SK-N-SH (cell line): ENCODE data around the gene ZDHHC14. TPM values are rescaled to one million over a fixed set of nuclear protein-coding genes. Genes with fewer than 3 reads are reported as not detected.

ENCODE experiments used
- CTCF ChIA-PET: fragments of 300-600, 350-600 bp; formaldehyde crosslinking; extraction: SDS; loops from one replicate; lab custom pipeline; 2021; lab: Yijun Ruan, JAX
- POLR2A ChIA-PET: fragments of 350-600 bp; sonication (Branson Sonifier 250); formaldehyde crosslinking; extraction: SDS; loops from one replicate; lab custom pipeline; 2020; ENCODE audit warnings: antibody characterized with exemption, inconsistent platforms; lab: Yijun Ruan, JAX
- DNase-seq: peaks from one replicate; pipeline ENCODE4 v3.0.0; 2012
- H2AFZ ChIP-seq: fragments of 200-600 bp; sonication (generic); 2 replicates; pipeline ENCODE4 v1.8.1; 2016; ENCODE audit warnings: antibody characterized with exemption, mild to moderate bottlenecking, low read depth
- H3F3A ChIP-seq: fragments of 200-600 bp; sonication (generic); replicated peaks from 2 replicates; pipeline ENCODE3; 2016; ENCODE audit warnings: antibody characterized with exemption, mild to moderate bottlenecking; ENCODE audit not compliant: insufficient read depth
- H3K27ac ChIP-seq, 2 experiments: fragments of 200-500 bp in 1 of 2; fragments of 200-600 bp in 1 of 2; sonication (Bioruptor generic) in 1 of 2; sonication (generic), shearing (Covaris generic) in 1 of 2; 2 replicates each; pipeline versions ENCODE4 v1.5.1 to v1.6.1; 2014 to 2016; ENCODE audit warnings: low read depth in 2 of 2, inconsistent platforms in 1 of 2, low read length in 1 of 2, mild to moderate bottlenecking in 1 of 2, mixed read lengths in 1 of 2
- H3K27me3 ChIP-seq: fragments of 200-600 bp; sonication (generic), shearing (Covaris generic); 2 replicates; pipeline ENCODE4 v1.6.1; 2016; ENCODE audit warnings: mixed run types; ENCODE audit not compliant: insufficient read depth
- H3K36me3 ChIP-seq, 2 experiments: fragments of 200-500 bp in 1 of 2; fragments of 200-600 bp in 1 of 2; sonication (Bioruptor generic) in 1 of 2; sonication (generic) in 1 of 2; replicated peaks in 1 of 2; 2 replicates each; pipeline versions ENCODE3 to v1.5.1; 2014 to 2016; ENCODE audit warnings: low read length in 1 of 2, mild to moderate bottlenecking in 1 of 2; ENCODE audit not compliant: insufficient read depth in 2 of 2, control insufficient read depth in 1 of 2
- H3K4me1 ChIP-seq, 2 experiments: fragments of 200-500 bp in 1 of 2; fragments of 200-600 bp in 1 of 2; sonication (Bioruptor generic) in 1 of 2; sonication (generic), shearing (Covaris generic) in 1 of 2; 2 replicates each; pipeline versions ENCODE4 v1.5.1 to v1.6.1; 2014 to 2016; ENCODE audit warnings: low read depth in 1 of 2, low read length in 1 of 2, mixed run types in 1 of 2; ENCODE audit not compliant: insufficient read depth in 2 of 2, control insufficient read depth in 1 of 2
- H3K4me2 ChIP-seq: fragments of 200-600 bp; sonication (generic), shearing (Covaris generic); 2 replicates; pipeline ENCODE4 v1.6.1; 2017; ENCODE audit warnings: mixed run types
- H3K4me3 ChIP-seq, 2 experiments: fragments of 200-500 bp in 1 of 2; fragments of 200-600 bp in 1 of 2; sonication (Bioruptor generic) in 1 of 2; sonication (generic), shearing (Covaris generic) in 1 of 2; 2 replicates each; pipeline versions ENCODE4 v1.5.1 to v1.8.1; 2014 to 2016; ENCODE audit warnings: low read depth in 2 of 2, inconsistent platforms in 1 of 2, low read length in 1 of 2, mild to moderate bottlenecking in 1 of 2, mixed read lengths in 1 of 2, moderate library complexity in 1 of 2
- H3K79me2 ChIP-seq: fragments of 200-600 bp; sonication (generic); 2 replicates; pipeline ENCODE4 v1.8.1; 2017; ENCODE audit warnings: mild to moderate bottlenecking; ENCODE audit not compliant: insufficient read depth
- H3K9ac ChIP-seq: fragments of 200-600 bp; sonication (generic); 2 replicates; pipeline ENCODE4 v1.6.1; 2017; ENCODE audit warnings: mixed run types
- H3K9me2 ChIP-seq: fragments of 200-600 bp; sonication (generic); 2 replicates; pipeline ENCODE4 v1.6.1; 2017; ENCODE audit warnings: mixed run types
- H3K9me3 ChIP-seq: fragments of 200-600 bp; sonication (generic); 2 replicates; pipeline ENCODE4 v1.6.1; 2017; ENCODE audit warnings: mixed run types, mild to moderate bottlenecking, moderate library complexity
- H4K20me1 ChIP-seq: fragments of 200-600 bp; sonication (generic); 2 replicates; pipeline ENCODE4 v1.6.1; 2017; ENCODE audit warnings: mild to moderate bottlenecking, mixed run types; ENCODE audit not compliant: insufficient read depth
- FOXM1 ChIP-seq: IDR thresholded peaks from 2 replicates; pipeline ENCODE4 v1.4.0; 2012; ENCODE audit warnings: low read depth, mild to moderate bottlenecking
- NFIC ChIP-seq: IDR thresholded peaks from 2 replicates; pipeline ENCODE4 v1.4.0; 2012; ENCODE audit warnings: borderline replicate concordance
- RCOR1 ChIP-seq: fragments of 150-350 bp; IDR thresholded peaks from 2 replicates; pipeline ENCODE4 v1.6.1; 2017; ENCODE audit warnings: antibody characterized with exemption, low read length
- TAF1 ChIP-seq: IDR thresholded peaks from 2 replicates; pipeline ENCODE4 v1.6.1; 2012; ENCODE audit warnings: low read depth, mild to moderate bottlenecking, low read length, moderate library complexity, borderline replicate concordance
- TCF12 ChIP-seq: IDR thresholded peaks from 2 replicates; pipeline ENCODE4 v1.4.0; 2012
- USF2 ChIP-seq: fragments of 150-350 bp; IDR thresholded peaks from 2 replicates; pipeline ENCODE4 v1.6.1; 2017; ENCODE audit warnings: antibody characterized with exemption, low read length, low read depth, borderline replicate concordance
- WGBS: methylation state at CpG from one replicate; pipeline ENCODE4 v1.1.6; 2017; ENCODE audit warnings: low lambda C conversion rate; 5-methylcytosine and 5-hydroxymethylcytosine counted together
- polyA plus RNA-seq, 3 experiments: library from polyadenylated mRNA; depleted of rRNA; stranded (reverse); fragments of >200 nt; gene quantifications; 2 replicates each; pipeline ENCODE4 v1.2.3, GENCODE V29; 2012
- TF ChIP-seq, protein P1 (sequence below): IDR thresholded peaks from 2 replicates; pipeline ENCODE4 v1.4.0; 2012; ENCODE audit warnings: low read depth, borderline replicate concordance
- TF ChIP-seq, protein P2 (sequence below): fragments of 150-350 bp; IDR thresholded peaks from 2 replicates; pipeline ENCODE4 v1.6.1; 2016; ENCODE audit warnings: mild to moderate bottlenecking, low read depth, low read length
- TF ChIP-seq, protein P3 (sequence below): IDR thresholded peaks from 2 replicates; pipeline ENCODE4; 2012

The ZDHHC14 gene
- polyA plus RNA-seq, 1 of the 3 experiments (the other 2 are of a cell fraction): 5.4 TPM

DNA sequence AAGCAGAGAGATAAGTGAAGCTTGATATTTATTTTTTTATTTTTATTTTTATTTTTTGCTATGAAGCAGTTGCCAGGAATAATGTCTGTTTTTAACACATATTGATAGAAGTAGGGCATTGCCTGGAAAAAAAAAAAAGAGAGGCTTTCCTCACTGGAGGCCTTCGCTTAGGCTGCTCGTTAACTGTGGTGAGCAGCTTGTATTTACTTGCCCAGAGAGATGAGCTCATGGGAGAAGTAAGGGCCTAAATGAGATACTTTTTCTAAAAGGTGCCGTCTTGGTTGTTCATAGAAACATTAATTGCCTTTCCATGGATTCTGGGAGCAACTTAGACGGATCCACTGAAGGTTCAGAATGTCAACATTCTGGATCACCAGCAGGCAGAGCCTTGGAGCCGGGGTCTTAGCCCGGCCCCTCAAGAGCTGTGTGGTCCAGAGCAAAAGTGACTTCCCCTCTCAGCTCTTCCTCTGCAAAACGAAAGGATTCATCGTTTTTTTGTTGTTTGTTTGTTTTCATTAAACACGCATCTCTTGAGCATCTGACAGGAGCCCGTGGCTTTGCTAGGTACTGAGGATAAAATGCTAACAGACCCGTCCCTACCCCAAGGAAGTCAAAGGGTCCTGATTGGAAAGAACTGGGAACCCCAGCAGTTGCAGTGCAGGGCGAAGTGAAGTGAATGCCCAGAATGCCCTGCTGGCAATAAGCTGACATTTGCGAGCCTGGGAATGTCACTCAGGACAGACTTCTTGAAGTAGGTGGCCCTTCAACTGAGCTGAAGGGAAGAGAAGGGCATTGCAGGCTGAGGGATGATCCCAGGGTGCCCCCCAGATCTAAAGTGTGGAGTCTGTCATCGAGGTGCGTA, 138.5 kb downstream of the ZDHHC14 start:
- H3K4me1 ChIP-seq: no peaks in the 10 kb centered on the region; a peak in 1 of 4 replicates
- no peaks in the 10 kb centered on the region for H4K20me1 ChIP-seq
- no peak overlapping the region for H2AFZ ChIP-seq
- DNase-seq: no peak
- no peak overlapping the region for H3K4me3 ChIP-seq
- no peak overlapping the region for H3K4me2 ChIP-seq
- H3K9me2 ChIP-seq: no peaks in the 10 kb centered on the region
- TF ChIP-seq NFIC (no peak), USF2 (no peak)
- H3K27me3 ChIP-seq: no peaks in the 10 kb centered on the region
- H3F3A ChIP-seq: peaks cover 3% of the 10 kb centered on the region
- no peaks in the 10 kb centered on the region for H3K9me3 ChIP-seq
- H3K36me3 ChIP-seq: no peaks in the 10 kb centered on the region
- ChIA-PET POLR2A (no interaction called here), CTCF (interaction anchor here (1.0 to 1.5 kb wide), 2 partner anchors 11 to 25 kb away, joined by 3 read pairs; no protein-coding TSS in a partner anchor)
- no peak overlapping the region for H3K27ac ChIP-seq
- no peak overlapping the region for H3K9ac ChIP-seq
- H3K79me2 ChIP-seq: no peaks in the 10 kb centered on the region
- 90% methylated on average over 12 of the region's 15 CpGs for WGBS

DNA sequence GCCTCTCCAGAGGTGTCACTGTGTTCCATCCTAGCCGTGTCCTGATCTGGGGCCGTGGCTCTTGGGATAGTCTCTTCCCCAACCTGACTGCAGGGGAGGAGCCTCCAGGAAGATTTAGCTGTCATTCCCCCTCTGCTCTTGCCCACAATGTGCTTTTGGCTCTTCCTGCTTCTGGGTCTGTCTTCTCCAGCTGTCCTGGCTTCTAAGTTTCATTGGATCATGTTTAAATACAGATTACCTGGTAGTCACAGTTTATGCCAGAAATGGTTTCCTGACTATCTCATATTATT, 139.1 kb downstream of the ZDHHC14 start:
- H3K79me2 ChIP-seq: no peaks in the 10 kb centered on the region
- ChIA-PET CTCF (interaction anchor here (1.0 to 1.5 kb wide), 2 partner anchors 10 to 24 kb away, joined by 3 read pairs; no protein-coding TSS in a partner anchor), POLR2A (no interaction called here)
- no peak overlapping the region for H3K4me3 ChIP-seq
- H3F3A ChIP-seq: no peaks in the 10 kb centered on the region
- H3K9me2 ChIP-seq: no peaks in the 10 kb centered on the region
- WGBS: no CpG with 5 or more reads among the region's 2 CpGs
- H3K4me1 ChIP-seq: no peaks in the 10 kb centered on the region
- H4K20me1 ChIP-seq: no peaks in the 10 kb centered on the region
- no peak overlapping the region for H3K27ac ChIP-seq
- TF ChIP-seq FOXM1: no peak
- TF ChIP-seq, protein P1, sequence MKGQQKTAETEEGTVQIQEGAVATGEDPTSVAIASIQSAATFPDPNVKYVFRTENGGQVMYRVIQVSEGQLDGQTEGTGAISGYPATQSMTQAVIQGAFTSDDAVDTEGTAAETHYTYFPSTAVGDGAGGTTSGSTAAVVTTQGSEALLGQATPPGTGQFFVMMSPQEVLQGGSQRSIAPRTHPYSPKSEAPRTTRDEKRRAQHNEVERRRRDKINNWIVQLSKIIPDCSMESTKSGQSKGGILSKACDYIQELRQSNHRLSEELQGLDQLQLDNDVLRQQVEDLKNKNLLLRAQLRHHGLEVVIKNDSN: no peak
- TF ChIP-seq TAF1: no peak
- TF ChIP-seq, protein P2, sequence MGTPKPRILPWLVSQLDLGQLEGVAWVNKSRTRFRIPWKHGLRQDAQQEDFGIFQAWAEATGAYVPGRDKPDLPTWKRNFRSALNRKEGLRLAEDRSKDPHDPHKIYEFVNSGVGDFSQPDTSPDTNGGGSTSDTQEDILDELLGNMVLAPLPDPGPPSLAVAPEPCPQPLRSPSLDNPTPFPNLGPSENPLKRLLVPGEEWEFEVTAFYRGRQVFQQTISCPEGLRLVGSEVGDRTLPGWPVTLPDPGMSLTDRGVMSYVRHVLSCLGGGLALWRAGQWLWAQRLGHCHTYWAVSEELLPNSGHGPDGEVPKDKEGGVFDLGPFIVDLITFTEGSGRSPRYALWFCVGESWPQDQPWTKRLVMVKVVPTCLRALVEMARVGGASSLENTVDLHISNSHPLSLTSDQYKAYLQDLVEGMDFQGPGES: no peak
- TF ChIP-seq RCOR1: no peak
- TF ChIP-seq TCF12: no peak
- TF ChIP-seq, protein P3, sequence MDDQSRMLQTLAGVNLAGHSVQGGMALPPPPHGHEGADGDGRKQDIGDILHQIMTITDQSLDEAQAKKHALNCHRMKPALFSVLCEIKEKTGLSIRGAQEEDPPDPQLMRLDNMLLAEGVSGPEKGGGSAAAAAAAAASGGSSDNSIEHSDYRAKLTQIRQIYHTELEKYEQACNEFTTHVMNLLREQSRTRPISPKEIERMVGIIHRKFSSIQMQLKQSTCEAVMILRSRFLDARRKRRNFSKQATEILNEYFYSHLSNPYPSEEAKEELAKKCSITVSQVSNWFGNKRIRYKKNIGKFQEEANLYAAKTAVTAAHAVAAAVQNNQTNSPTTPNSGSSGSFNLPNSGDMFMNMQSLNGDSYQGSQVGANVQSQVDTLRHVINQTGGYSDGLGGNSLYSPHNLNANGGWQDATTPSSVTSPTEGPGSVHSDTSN: no peak
- H3K9ac ChIP-seq: no peak overlapping the region
- H3K9me3 ChIP-seq: no peaks in the 10 kb centered on the region
- no peaks in the 10 kb centered on the region for H3K36me3 ChIP-seq
- no peak overlapping the region for H2AFZ ChIP-seq
- H3K27me3 ChIP-seq: no peaks in the 10 kb centered on the region
- H3K4me2 ChIP-seq: no peak overlapping the region
- no peak for DNase-seq
